ENCODE data around the gene CTDNEP1.

Gene CTDNEP1

GRCh38 chr17:7262935-7263800 lies 11.6 kb upstream of the CTDNEP1 start:
- no peak overlapping the region for H3K27ac ChIP-seq (ENCODE audit: low read depth, low read length)
- H2AFZ ChIP-seq (ENCODE audit: low read depth, low read length, severe bottlenecking) = no peak overlapping the region
- H3K9ac ChIP-seq (ENCODE audit: low read length) = no peak overlapping the region

GRCh38 chr17:7262192-7262934 lies 10.8 kb upstream of the CTDNEP1 start, which contains the start of gene CLDN7:
Gene CLDN7, minus strand, starts transcription at chr17:7262478. Its CDS starts 435 bp downstream, at chr17:7262043.
- Histone ChIP-seq H3F3A (ENCODE audit: insufficient read depth) (no peaks in the 10 kb centered on the region), H3K9me2 (replicated peaks; ENCODE audit: insufficient read depth, low read length) (no peaks in the 10 kb centered on the region), H4K20me1 (ENCODE audit: low read depth, low read length) (no peaks in the 10 kb centered on the region), H3K79me2 (ENCODE audit: insufficient read depth, low read length) (no peaks in the 10 kb centered on the region), H3K27ac (ENCODE audit: low read depth, low read length) (no peak within 1 kb of the TSS), H2AFZ (ENCODE audit: low read depth, low read length, severe bottlenecking) (no peak within 1 kb of the TSS), H3K9ac (ENCODE audit: low read length) (no peak within 1 kb of the TSS), H3K27me3 (ENCODE audit: low read length) (no peaks in the 10 kb centered on the region), H3K36me3 (ENCODE audit: low read length) (0 out of 2 replicates have a peak, but pooled peaks cover 2% of the 10 kb centered on the region), H3K9me3 (ENCODE audit: insufficient read depth, low read length) (no peaks in the 10 kb centered on the region), H3K4me3 (ENCODE audit: insufficient read depth, low read length, poor library complexity, severe bottlenecking) (no peak within 1 kb of the TSS), H3K4me2 (ENCODE audit: low read depth, low read length, poor library complexity, severe bottlenecking) (no peak within 1 kb of the TSS)
- TF ChIP-seq CTCF (IDR thresholded peaks at IDR 0.05; ENCODE audit: insufficient read depth, low read length, poor library complexity, severe bottlenecking) (no peak), EZH2phosphoT487 (conservative IDR thresholded peaks at IDR 0.05; ENCODE audit: low read length) (no peak)

More at GRCh38 chr17:7262935-7263800, 11.6 kb upstream of the CTDNEP1 start:
- no peak overlapping the region for H3K4me2 ChIP-seq (ENCODE audit: low read depth, low read length, poor library complexity, severe bottlenecking)
- TF ChIP-seq CTCF (IDR thresholded peaks at IDR 0.05; ENCODE audit: insufficient read depth, low read length, poor library complexity, severe bottlenecking) (no peak), EZH2phosphoT487 (conservative IDR thresholded peaks at IDR 0.05; ENCODE audit: low read length) (no peak)
- no peaks in the 10 kb centered on the region for H3K9me2 ChIP-seq (replicated peaks; ENCODE audit: insufficient read depth, low read length)
- H3K4me3 ChIP-seq (ENCODE audit: insufficient read depth, low read length, poor library complexity, severe bottlenecking) = no peak overlapping the region
- no peaks in the 10 kb centered on the region for H3K27me3 ChIP-seq (ENCODE audit: low read length)
- no peaks in the 10 kb centered on the region for H4K20me1 ChIP-seq (ENCODE audit: low read depth, low read length)
- no peaks in the 10 kb centered on the region for H3K79me2 ChIP-seq (ENCODE audit: insufficient read depth, low read length)
- H3F3A ChIP-seq (ENCODE audit: insufficient read depth) = no peaks in the 10 kb centered on the region
- no peaks in the 10 kb centered on the region for H3K9me3 ChIP-seq (ENCODE audit: insufficient read depth, low read length)
- H3K36me3 ChIP-seq (ENCODE audit: low read length) = 0 out of 2 replicates have a peak, but pooled peaks cover 2% of the 10 kb centered on the region

GRCh38 chr17:7261379-7262191 lies 10.1 kb upstream of the CTDNEP1 start:
- Histone ChIP-seq H3F3A (ENCODE audit: insufficient read depth) (no peaks in the 10 kb centered on the region), H3K27me3 (ENCODE audit: low read length) (no peaks in the 10 kb centered on the region), H3K9ac (ENCODE audit: low read length) (no peak overlapping the region), H3K4me2 (ENCODE audit: low read depth, low read length, poor library complexity, severe bottlenecking) (no peak overlapping the region), H3K9me2 (replicated peaks; ENCODE audit: insufficient read depth, low read length) (no peaks in the 10 kb centered on the region), H2AFZ (ENCODE audit: low read depth, low read length, severe bottlenecking) (no peak overlapping the region), H3K4me3 (ENCODE audit: insufficient read depth, low read length, poor library complexity, severe bottlenecking) (no peak overlapping the region), H3K79me2 (ENCODE audit: insufficient read depth, low read length) (no peaks in the 10 kb centered on the region), H3K9me3 (ENCODE audit: insufficient read depth, low read length) (no peaks in the 10 kb centered on the region), H3K27ac (ENCODE audit: low read depth, low read length) (no peak overlapping the region), H4K20me1 (ENCODE audit: low read depth, low read length) (no peaks in the 10 kb centered on the region), H3K36me3 (ENCODE audit: low read length) (0 out of 2 replicates have a peak, but pooled peaks cover 2% of the 10 kb centered on the region)
- TF ChIP-seq EZH2phosphoT487 (conservative IDR thresholded peaks at IDR 0.05; ENCODE audit: low read length) (no peak), CTCF (IDR thresholded peaks at IDR 0.05; ENCODE audit: insufficient read depth, low read length, poor library complexity, severe bottlenecking) (no peak)
